Activated T-cell treated with anti-CD3 and anti-CD28 coated beads for 4 hours (primary cell): Measurements from ENCODE around the gene HUS1.
"Not testable (repeated sequence)": the region's sequence is repeated elsewhere in the genome, so short reads cannot be mapped to it uniquely, and the experiment has no call there.

Experiments
- DNase-seq: peaks from one replicate; pipeline ENCODE4 v3.0.0-alpha.2; 2020

Gene HUS1

GRCh38 chr7:47979145-47979831 is at the start of gene HUS1:
HUS1 (minus strand) TSS chr7:47979615; CDS start chr7:47979519, 96 bp downstream.
- DNase-seq = peak; percentile 88

GRCh38 chr7:48028938-48029337 is 49.5 kb upstream of the HUS1 start, which contains the start of gene SUN3:
SUN3 (minus strand) TSS chr7:48029107; CDS start chr7:48028938, 169 bp downstream.
- no peak for DNase-seq

GRCh38 chr7:48025624-48026023 is 46.2 kb upstream of the HUS1 start:
- no peak for DNase-seq

GRCh38 chr7:48017674-48018073 is 38.3 kb upstream of the HUS1 start:
- no peak for DNase-seq

GRCh38 chr7:48016641-48017040 is 37.2 kb upstream of the HUS1 start:
- no peak for DNase-seq

- no peak for DNase-seq
Observed at GRCh38 chr7:48011951-48012350, 32.5 kb upstream of the HUS1 start.

- no peak for DNase-seq
Observed at GRCh38 chr7:48011323-48011722, 31.9 kb upstream of the HUS1 start.

GRCh38 chr7:48009954-48010353 is 30.5 kb upstream of the HUS1 start:
- no peak for DNase-seq

GRCh38 chr7:48009257-48009656 is 29.8 kb upstream of the HUS1 start:
- no peak for DNase-seq

GRCh38 chr7:48006866-48007265 is 27.5 kb upstream of the HUS1 start:
- DNase-seq = no peak

- no peak for DNase-seq
Observed at GRCh38 chr7:48004638-48005037, 25.2 kb upstream of the HUS1 start.

GRCh38 chr7:48004032-48004431 is 24.6 kb upstream of the HUS1 start:
- DNase-seq = no peak

GRCh38 chr7:48000164-48000563 is 20.7 kb upstream of the HUS1 start:
- DNase-seq = not testable (repeated sequence)

- DNase-seq = no peak
Observed at GRCh38 chr7:47999413-47999812, 20.0 kb upstream of the HUS1 start.

GRCh38 chr7:47992446-47992845 is 13.0 kb upstream of the HUS1 start:
- no peak for DNase-seq

- peak; percentile 72 for DNase-seq
Observed at GRCh38 chr7:47991741-47992311, 12.4 kb upstream of the HUS1 start.

GRCh38 chr7:47991270-47991669 is 11.9 kb upstream of the HUS1 start:
- DNase-seq = no peak

GRCh38 chr7:47990592-47990991 is 11.2 kb upstream of the HUS1 start:
- DNase-seq = no peak

- not testable (repeated sequence) for DNase-seq
Observed at GRCh38 chr7:47989607-47990400, 10.4 kb upstream of the HUS1 start.

- no peak for DNase-seq
Observed at GRCh38 chr7:47988496-47989386, 9.3 kb upstream of the HUS1 start.

GRCh38 chr7:47982610-47983009 is 3.2 kb upstream of the HUS1 start:
- no peak for DNase-seq

GRCh38 chr7:47980648-47981047 is 1.2 kb upstream of the HUS1 start:
- not testable (repeated sequence) for DNase-seq

GRCh38 chr7:47979832-47980181 is 392 bp upstream of the HUS1 start:
- no peak for DNase-seq
